Measurements from ENCODE around the gene PRM2. TPM values are rescaled to one million over a fixed set of nuclear protein-coding genes. Genes with fewer than 3 reads are reported as not detected.

The PRM2 gene
- total RNA-seq, 1 donor from 2014 or later = not detected

DNA sequence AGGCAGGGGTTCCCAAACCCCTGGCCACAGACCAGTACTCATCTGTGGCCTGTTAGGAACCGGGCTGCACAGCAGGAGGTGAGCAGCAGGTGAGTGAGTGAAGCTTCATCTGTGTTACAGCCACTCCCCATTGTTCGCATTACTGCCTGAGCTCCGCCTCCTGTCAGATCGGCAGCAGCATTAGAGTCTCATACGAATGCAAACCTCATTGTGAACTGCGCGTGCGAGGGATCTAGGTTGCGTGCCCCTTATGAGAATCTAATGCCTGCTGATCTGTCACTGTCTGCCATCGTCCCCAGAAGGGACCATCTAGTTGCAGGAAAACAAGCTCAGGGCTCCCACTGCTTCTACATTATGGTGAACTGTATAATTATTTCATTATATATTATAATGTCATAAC is 43.9 kb upstream of the PRM2 start:
- H3K36me3 Mint-ChIP-seq = peaks cover 6% of the 10 kb centered on the region
- DNase-seq (ENCODE audit: low spot score in 2 of 2, unreplicated experiment in 2 of 2) = no peak
- no peak overlapping the region for H3K27ac Mint-ChIP-seq
- no peaks in the 10 kb centered on the region for H3K27me3 Mint-ChIP-seq (ENCODE audit: low read depth)
- TF ChIP-seq, protein P1, sequence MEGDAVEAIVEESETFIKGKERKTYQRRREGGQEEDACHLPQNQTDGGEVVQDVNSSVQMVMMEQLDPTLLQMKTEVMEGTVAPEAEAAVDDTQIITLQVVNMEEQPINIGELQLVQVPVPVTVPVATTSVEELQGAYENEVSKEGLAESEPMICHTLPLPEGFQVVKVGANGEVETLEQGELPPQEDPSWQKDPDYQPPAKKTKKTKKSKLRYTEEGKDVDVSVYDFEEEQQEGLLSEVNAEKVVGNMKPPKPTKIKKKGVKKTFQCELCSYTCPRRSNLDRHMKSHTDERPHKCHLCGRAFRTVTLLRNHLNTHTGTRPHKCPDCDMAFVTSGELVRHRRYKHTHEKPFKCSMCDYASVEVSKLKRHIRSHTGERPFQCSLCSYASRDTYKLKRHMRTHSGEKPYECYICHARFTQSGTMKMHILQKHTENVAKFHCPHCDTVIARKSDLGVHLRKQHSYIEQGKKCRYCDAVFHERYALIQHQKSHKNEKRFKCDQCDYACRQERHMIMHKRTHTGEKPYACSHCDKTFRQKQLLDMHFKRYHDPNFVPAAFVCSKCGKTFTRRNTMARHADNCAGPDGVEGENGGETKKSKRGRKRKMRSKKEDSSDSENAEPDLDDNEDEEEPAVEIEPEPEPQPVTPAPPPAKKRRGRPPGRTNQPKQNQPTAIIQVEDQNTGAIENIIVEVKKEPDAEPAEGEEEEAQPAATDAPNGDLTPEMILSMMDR (IDR thresholded peaks at IDR 0.05; ENCODE audit: unreplicated experiment) = no peak
- H3K9me3 Mint-ChIP-seq = peaks cover 5% of the 10 kb centered on the region
- H3K4me1 Mint-ChIP-seq = peaks cover 20% of the 10 kb centered on the region
- H3K4me3 Mint-ChIP-seq = no peak overlapping the region

DNA sequence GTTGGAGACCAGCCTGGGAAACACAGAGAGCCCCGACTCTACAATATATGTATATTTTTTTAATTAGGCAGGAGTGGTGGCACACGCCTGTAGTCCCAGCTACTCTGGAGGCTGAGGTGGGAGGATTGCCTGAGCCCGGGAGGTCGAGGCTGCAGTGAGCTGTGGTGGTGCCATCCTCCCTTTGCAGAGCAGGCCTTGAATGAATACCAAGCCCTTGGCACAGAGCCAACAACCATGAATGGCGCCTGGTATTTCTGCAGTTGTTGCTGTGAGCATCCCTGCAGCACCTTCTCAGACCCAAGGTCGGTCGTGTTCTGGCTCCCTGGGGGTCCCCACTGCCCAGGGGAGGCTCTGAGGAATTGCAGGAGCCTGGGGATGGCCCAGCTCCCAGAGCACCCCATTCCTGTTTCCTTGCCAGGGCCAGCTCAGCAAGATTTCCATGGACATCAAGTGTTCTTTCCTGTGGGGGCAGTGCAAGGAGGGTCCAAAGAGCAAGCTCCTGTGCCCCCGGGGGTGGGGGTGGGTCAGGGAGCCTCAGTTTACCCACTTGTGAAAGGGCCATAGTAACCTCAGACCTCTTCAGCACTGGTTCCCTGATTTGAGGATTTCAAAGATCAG is 43.4 kb upstream of the PRM2 start:
- Mint-ChIP-seq H3K36me3 (peaks cover 6% of the 10 kb centered on the region), H3K4me1 (peaks cover 25% of the 10 kb centered on the region), H3K27ac (no peak overlapping the region), H3K9me3 (peaks cover 5% of the 10 kb centered on the region), H3K4me3 (no peak overlapping the region), H3K27me3 (ENCODE audit: low read depth) (no peaks in the 10 kb centered on the region)
- DNase-seq (ENCODE audit: low spot score in 2 of 2, unreplicated experiment in 2 of 2) = no peak
- TF ChIP-seq, protein P1 (IDR thresholded peaks at IDR 0.05; ENCODE audit: unreplicated experiment) = no peak

DNA sequence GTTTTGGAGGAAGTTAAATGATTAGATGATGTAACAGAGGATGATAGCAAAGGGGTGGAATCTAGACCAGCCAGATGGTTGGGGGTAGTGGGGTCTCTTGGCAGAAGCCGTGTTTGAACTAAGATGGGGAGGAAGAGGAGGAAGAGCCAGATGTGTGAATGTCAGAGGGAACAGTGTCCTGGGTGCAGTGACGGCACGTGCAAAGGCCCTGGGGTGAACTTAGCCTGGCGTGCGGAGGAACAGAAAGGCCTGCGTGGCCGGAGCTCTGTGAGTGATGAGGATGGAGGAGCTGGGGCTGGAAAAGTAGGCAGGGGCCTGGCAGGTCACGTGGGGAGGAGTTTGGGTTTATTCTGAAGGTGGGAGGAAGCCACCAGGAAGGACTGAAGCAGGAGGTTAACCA is 42.5 kb upstream of the PRM2 start:
- Mint-ChIP-seq H3K9me3 (peaks cover 5% of the 10 kb centered on the region), H3K4me1 (peaks cover 33% of the 10 kb centered on the region), H3K4me3 (no peak overlapping the region), H3K27me3 (ENCODE audit: low read depth) (no peaks in the 10 kb centered on the region), H3K36me3 (peaks cover 6% of the 10 kb centered on the region), H3K27ac (peak overlapping the region; percentile 65)
- TF ChIP-seq, protein P1 (IDR thresholded peaks at IDR 0.05; ENCODE audit: unreplicated experiment) = no peak
- DNase-seq (ENCODE audit: low spot score in 2 of 2, unreplicated experiment in 2 of 2) = no peak

DNA sequence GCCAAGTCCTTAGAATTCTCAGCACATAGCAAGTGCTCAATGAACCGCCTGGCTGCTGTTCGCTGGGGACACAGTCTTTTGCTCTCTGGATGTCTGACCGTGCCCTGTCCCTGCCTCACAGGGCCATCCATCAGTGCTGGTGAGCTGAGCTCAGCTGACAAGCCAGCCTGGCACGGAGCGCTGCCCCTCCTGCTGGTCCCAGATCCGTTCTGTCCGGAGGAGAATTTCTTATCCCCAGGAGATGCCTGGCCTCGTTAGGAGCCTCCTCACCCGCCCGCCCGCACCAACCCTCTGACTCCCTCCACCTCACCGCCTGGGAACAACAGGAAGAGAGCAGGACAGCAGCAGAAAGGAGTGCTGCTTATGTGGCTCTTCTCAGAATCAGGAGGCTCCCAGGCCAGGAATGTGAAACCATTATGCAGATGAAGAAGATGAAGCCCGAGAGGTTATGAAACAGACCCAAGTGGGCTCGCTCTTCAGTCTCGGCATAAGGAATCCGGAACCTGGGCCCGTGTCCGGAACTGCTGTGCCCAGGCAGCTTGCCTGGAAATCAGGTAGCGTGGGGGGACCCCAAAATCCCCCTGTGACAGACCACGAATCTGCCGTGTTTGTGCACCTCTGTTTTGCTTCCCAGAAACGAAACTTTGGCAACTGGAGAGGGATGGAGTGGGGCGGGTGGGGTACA is 40.2 kb upstream of the PRM2 start:
- DNase-seq (ENCODE audit: low spot score in 2 of 2, unreplicated experiment in 2 of 2) = no peak
- TF ChIP-seq, protein P1 (IDR thresholded peaks at IDR 0.05; ENCODE audit: unreplicated experiment) = no peak
- no peaks in the 10 kb centered on the region for H3K27me3 Mint-ChIP-seq (ENCODE audit: low read depth)
- peaks cover 6% of the 10 kb centered on the region for H3K36me3 Mint-ChIP-seq
- H3K4me1 Mint-ChIP-seq = peaks cover 48% of the 10 kb centered on the region
- H3K27ac Mint-ChIP-seq = peak overlapping the region; percentile 71
- no peak overlapping the region for H3K4me3 Mint-ChIP-seq
- H3K9me3 Mint-ChIP-seq = peaks cover 5% of the 10 kb centered on the region

DNA sequence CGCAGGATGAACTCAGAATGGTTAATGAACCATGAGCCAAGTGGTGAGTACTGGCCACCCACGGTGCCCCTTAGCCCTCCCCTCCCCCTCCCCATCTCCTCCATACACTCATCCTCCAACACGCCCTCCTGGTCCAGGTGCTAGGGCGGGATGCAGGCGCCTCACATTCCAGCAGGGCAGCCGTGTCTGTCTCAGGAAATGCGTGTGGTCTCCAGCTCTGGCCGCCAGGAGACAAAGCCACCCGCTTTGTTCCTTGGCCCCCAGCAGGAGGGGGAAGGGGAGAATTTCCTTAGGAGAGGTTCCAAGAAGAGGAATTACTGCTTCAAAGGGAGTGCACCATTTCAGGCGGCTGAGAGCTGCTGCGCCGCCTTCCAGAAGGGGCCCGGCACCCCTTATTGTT is 39.2 kb upstream of the PRM2 start:
- peaks cover 48% of the 10 kb centered on the region for H3K4me1 Mint-ChIP-seq
- peak overlapping the region; percentile 75 for H3K27ac Mint-ChIP-seq
- no peaks in the 10 kb centered on the region for H3K27me3 Mint-ChIP-seq (ENCODE audit: low read depth)
- H3K9me3 Mint-ChIP-seq = peaks cover 5% of the 10 kb centered on the region
- peaks cover 6% of the 10 kb centered on the region for H3K36me3 Mint-ChIP-seq
- DNase-seq (ENCODE audit: low spot score in 2 of 2, unreplicated experiment in 2 of 2) = peak in 1 of 2 experiments; percentile 62
- no peak overlapping the region for H3K4me3 Mint-ChIP-seq
- TF ChIP-seq, protein P1 (IDR thresholded peaks at IDR 0.05; ENCODE audit: unreplicated experiment) = no peak

Measured in mesothelial cell of epicardium (in vitro differentiated cells).